C4-2B (cell line): Measurements from ENCODE around the gene FREM1.

ENCODE experiments used
- ZFX ChIP-seq: fragments of 450-650 bp; IDR thresholded peaks from 2 replicates; pipeline ENCODE4 v1.6.1; 2017
- TF ChIP-seq, protein P1 (sequence below): fragments of 450-650 bp; conservative IDR thresholded peaks from 2 replicates; pipeline ENCODE4 v1.5.1; 2017; ENCODE audit warnings: mild to moderate bottlenecking

GRCh38 chr9:14932231-14932630 lies 22.0 kb upstream of the FREM1 start:
- TF ChIP-seq, protein P1, sequence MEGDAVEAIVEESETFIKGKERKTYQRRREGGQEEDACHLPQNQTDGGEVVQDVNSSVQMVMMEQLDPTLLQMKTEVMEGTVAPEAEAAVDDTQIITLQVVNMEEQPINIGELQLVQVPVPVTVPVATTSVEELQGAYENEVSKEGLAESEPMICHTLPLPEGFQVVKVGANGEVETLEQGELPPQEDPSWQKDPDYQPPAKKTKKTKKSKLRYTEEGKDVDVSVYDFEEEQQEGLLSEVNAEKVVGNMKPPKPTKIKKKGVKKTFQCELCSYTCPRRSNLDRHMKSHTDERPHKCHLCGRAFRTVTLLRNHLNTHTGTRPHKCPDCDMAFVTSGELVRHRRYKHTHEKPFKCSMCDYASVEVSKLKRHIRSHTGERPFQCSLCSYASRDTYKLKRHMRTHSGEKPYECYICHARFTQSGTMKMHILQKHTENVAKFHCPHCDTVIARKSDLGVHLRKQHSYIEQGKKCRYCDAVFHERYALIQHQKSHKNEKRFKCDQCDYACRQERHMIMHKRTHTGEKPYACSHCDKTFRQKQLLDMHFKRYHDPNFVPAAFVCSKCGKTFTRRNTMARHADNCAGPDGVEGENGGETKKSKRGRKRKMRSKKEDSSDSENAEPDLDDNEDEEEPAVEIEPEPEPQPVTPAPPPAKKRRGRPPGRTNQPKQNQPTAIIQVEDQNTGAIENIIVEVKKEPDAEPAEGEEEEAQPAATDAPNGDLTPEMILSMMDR: no peak
- no peak for TF ChIP-seq ZFX
